Body of pancreas (tissue), 4 donors: ENCODE results near the gene TARBP1.

Source experiments
- POLR2A ChIP-seq, 3 donors: fragments of 450-650 bp; IDR thresholded peaks; one replicate each; pipeline ENCODE4 v1.6.1; 2016; ENCODE audit warnings: antibody characterized with exemption in 3 of 3, mild to moderate bottlenecking in 2 of 3
- TF ChIP-seq, protein P1 (sequence below), 7 experiments: fragments of 450-650 bp in 4 of 7; fragments of 200-600 bp in 3 of 7; sonication (generic) in 3 of 7; IDR thresholded peaks; one replicate each; pipeline ENCODE4 v1.5.1; 2016 to 2019; ENCODE audit warnings: antibody characterized with exemption in 7 of 7

GRCh38 chr1:234507626-234508387 is 28.8 kb upstream of the TARBP1 start:
- TF ChIP-seq, protein P1, sequence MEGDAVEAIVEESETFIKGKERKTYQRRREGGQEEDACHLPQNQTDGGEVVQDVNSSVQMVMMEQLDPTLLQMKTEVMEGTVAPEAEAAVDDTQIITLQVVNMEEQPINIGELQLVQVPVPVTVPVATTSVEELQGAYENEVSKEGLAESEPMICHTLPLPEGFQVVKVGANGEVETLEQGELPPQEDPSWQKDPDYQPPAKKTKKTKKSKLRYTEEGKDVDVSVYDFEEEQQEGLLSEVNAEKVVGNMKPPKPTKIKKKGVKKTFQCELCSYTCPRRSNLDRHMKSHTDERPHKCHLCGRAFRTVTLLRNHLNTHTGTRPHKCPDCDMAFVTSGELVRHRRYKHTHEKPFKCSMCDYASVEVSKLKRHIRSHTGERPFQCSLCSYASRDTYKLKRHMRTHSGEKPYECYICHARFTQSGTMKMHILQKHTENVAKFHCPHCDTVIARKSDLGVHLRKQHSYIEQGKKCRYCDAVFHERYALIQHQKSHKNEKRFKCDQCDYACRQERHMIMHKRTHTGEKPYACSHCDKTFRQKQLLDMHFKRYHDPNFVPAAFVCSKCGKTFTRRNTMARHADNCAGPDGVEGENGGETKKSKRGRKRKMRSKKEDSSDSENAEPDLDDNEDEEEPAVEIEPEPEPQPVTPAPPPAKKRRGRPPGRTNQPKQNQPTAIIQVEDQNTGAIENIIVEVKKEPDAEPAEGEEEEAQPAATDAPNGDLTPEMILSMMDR (IDR thresholded peaks at IDR 0.05), result no peak
- TF ChIP-seq POLR2A (IDR thresholded peaks at IDR 0.05), result no peak
